Astrocyte (in vitro differentiated cells and primary cell): Measurements from ENCODE around the gene C1D. TPM values are rescaled to one million over a fixed set of nuclear protein-coding genes. Genes with fewer than 3 reads are reported as not detected.
"Not testable (repeated sequence)": the region's sequence is repeated elsewhere in the genome, so short reads cannot be mapped to it uniquely, and the experiment has no call there.

Experiments
- DNase-seq: peaks from one replicate; pipeline ENCODE4 v3.0.0-alpha.2; 2010; ENCODE audit warnings: low read depth
- FAIRE-seq: peaks from 2 replicates; lab custom pipeline; 2011; peaks lifted over from hg19 to GRCh38; lab: Jason Lieb, UNC
- H2AFZ ChIP-seq: 2 replicates; pipeline ENCODE4 v1.6.0; 2012; ENCODE audit warnings: low read depth, low read length, inconsistent platforms
- H3K27ac ChIP-seq: 2 replicates; pipeline ENCODE4 v1.5.1; 2011; ENCODE audit warnings: low read depth, low read length, inconsistent platforms
- H3K27me3 ChIP-seq: 2 replicates; pipeline ENCODE4 v1.6.0; 2011; ENCODE audit warnings: low read length, inconsistent platforms; ENCODE audit not compliant: insufficient read depth
- H3K36me3 ChIP-seq: 2 replicates; pipeline ENCODE4 v1.5.1; 2011; ENCODE audit warnings: low read length, inconsistent platforms; ENCODE audit not compliant: insufficient read depth
- H3K4me1 ChIP-seq: 2 replicates; pipeline ENCODE4 v1.5.1; 2011; ENCODE audit warnings: low read length, inconsistent platforms; ENCODE audit not compliant: insufficient read depth
- H3K4me2 ChIP-seq: 2 replicates; pipeline ENCODE4 v1.6.0; 2012; ENCODE audit warnings: low read length, inconsistent platforms
- H3K4me3 ChIP-seq: 2 replicates; pipeline ENCODE4 v1.5.1; 2011; ENCODE audit warnings: low read depth, mild to moderate bottlenecking, low read length, inconsistent platforms; ENCODE audit not compliant: insufficient read depth
- H3K79me2 ChIP-seq: 2 replicates; pipeline ENCODE4 v1.6.0; 2012; ENCODE audit warnings: mild to moderate bottlenecking, low read length, inconsistent platforms; ENCODE audit not compliant: insufficient read depth
- H3K9ac ChIP-seq: 2 replicates; pipeline ENCODE4 v1.6.0; 2012; ENCODE audit warnings: mild to moderate bottlenecking, low read length, inconsistent platforms
- H3K9me3 ChIP-seq: 2 replicates; pipeline ENCODE4 v1.5.1; 2012; ENCODE audit warnings: low read depth, mild to moderate bottlenecking, low read length, inconsistent platforms; ENCODE audit not compliant: insufficient read depth
- H4K20me1 ChIP-seq: 2 replicates; pipeline ENCODE4 v1.6.0; 2012; ENCODE audit warnings: low read length, inconsistent platforms; ENCODE audit not compliant: insufficient read depth
- H3K27ac Mint-ChIP-seq: one replicate; pipeline ENCODE4 v1.8.0; 2021; ENCODE audit warnings: mild to moderate bottlenecking, mixed read lengths; ENCODE audit not compliant: unreplicated experiment
- H3K27me3 Mint-ChIP-seq: one replicate; pipeline ENCODE4 v1.8.0; 2021; ENCODE audit warnings: low read depth, mixed read lengths; ENCODE audit not compliant: unreplicated experiment
- H3K36me3 Mint-ChIP-seq: one replicate; pipeline ENCODE4 v1.8.0; 2021; ENCODE audit warnings: low read depth, mixed read lengths; ENCODE audit not compliant: unreplicated experiment
- H3K4me1 Mint-ChIP-seq: one replicate; pipeline ENCODE4 v1.8.0; 2021; ENCODE audit warnings: low read depth, mixed read lengths; ENCODE audit not compliant: unreplicated experiment
- H3K4me3 Mint-ChIP-seq: one replicate; pipeline ENCODE4 v1.8.0; 2021; ENCODE audit warnings: mild to moderate bottlenecking, moderate library complexity, mixed read lengths; ENCODE audit not compliant: unreplicated experiment
- H3K9me3 Mint-ChIP-seq: one replicate; pipeline ENCODE4 v1.8.0; 2021; ENCODE audit warnings: mild to moderate bottlenecking, mixed read lengths; ENCODE audit not compliant: unreplicated experiment
- EZH2 ChIP-seq: IDR thresholded peaks from 2 replicates; pipeline ENCODE4 v1.6.1; 2012; ENCODE audit warnings: mild to moderate bottlenecking, low read length, inconsistent platforms; ENCODE audit not compliant: insufficient read depth
- total RNA-seq: library from RNA; stranded (reverse); gene quantifications from 2 replicates; pipeline ENCODE4 v1.2.1, GENCODE V29; 2021
- TF ChIP-seq, protein P1 (sequence below): IDR thresholded peaks from 2 replicates; pipeline ENCODE4 v1.5.1; 2011; ENCODE audit warnings: low read depth, mild to moderate bottlenecking, inconsistent platforms, low read length, moderate library complexity; ENCODE audit not compliant: insufficient read depth

Gene C1D
- total RNA-seq, 1 donor from 2014 or later, result 21.8 TPM

DNA sequence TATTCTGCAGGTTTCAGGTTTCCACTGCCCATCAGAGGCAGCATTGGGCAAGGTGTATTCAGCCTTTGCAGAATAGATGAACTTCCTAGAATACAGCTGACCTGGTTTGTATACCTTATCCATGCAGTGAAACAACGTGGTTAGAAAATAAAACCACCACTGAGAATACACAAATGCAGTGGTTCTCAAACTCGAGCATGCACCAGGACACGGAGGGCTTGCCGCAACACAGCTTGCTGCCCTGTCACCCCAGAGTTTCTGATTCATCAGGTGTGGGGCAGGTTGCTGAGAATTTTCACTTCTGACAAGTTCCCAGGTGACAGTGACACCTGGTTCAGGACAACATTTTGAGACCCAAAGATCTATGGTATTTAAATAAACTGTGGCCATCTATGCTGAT lies 23.4 kb upstream of the C1D start:
- no peak overlapping the region for H3K27ac Mint-ChIP-seq
- Histone ChIP-seq H3K27ac (no peak overlapping the region), H4K20me1 (no peaks in the 10 kb centered on the region), H2AFZ (no peak overlapping the region), H3K79me2 (no peaks in the 10 kb centered on the region), H3K27me3 (no peaks in the 10 kb centered on the region), H3K4me3 (no peak overlapping the region), H3K4me1 (no peaks in the 10 kb centered on the region), H3K4me2 (no peak overlapping the region), H3K9me3 (no peaks in the 10 kb centered on the region), H3K36me3 (no peaks in the 10 kb centered on the region), H3K9ac (no peak overlapping the region)
- H3K4me1 Mint-ChIP-seq, result no peaks in the 10 kb centered on the region
- H3K4me3 Mint-ChIP-seq, result no peak overlapping the region
- H3K27me3 Mint-ChIP-seq, result peaks cover 2% of the 10 kb centered on the region
- no peak for FAIRE-seq
- DNase-seq, result no peak
- no peaks in the 10 kb centered on the region for H3K9me3 Mint-ChIP-seq
- no peaks in the 10 kb centered on the region for H3K36me3 Mint-ChIP-seq
- TF ChIP-seq, protein P1, sequence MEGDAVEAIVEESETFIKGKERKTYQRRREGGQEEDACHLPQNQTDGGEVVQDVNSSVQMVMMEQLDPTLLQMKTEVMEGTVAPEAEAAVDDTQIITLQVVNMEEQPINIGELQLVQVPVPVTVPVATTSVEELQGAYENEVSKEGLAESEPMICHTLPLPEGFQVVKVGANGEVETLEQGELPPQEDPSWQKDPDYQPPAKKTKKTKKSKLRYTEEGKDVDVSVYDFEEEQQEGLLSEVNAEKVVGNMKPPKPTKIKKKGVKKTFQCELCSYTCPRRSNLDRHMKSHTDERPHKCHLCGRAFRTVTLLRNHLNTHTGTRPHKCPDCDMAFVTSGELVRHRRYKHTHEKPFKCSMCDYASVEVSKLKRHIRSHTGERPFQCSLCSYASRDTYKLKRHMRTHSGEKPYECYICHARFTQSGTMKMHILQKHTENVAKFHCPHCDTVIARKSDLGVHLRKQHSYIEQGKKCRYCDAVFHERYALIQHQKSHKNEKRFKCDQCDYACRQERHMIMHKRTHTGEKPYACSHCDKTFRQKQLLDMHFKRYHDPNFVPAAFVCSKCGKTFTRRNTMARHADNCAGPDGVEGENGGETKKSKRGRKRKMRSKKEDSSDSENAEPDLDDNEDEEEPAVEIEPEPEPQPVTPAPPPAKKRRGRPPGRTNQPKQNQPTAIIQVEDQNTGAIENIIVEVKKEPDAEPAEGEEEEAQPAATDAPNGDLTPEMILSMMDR, result no peak
- no peak for TF ChIP-seq EZH2

DNA sequence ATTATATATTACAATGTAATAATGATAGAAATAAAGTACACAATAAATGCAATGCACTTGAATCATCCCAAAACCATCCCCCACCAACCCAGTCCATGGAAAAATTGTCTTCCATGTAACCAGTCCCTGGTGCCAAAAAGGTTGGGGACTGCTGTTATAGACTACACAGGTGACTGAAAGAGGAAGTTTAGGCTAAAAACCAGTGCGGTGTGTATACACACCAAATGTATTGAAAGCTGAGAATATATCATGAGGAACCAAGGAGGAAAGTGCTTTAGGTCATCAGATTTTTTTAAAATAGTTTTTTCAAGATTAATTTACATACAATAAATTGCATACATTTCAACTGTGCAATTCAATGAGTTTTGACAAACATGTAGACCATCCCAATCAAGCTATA lies 20.5 kb upstream of the C1D start:
- H3K9me3 Mint-ChIP-seq, result no peaks in the 10 kb centered on the region
- FAIRE-seq, result no peak

DNA sequence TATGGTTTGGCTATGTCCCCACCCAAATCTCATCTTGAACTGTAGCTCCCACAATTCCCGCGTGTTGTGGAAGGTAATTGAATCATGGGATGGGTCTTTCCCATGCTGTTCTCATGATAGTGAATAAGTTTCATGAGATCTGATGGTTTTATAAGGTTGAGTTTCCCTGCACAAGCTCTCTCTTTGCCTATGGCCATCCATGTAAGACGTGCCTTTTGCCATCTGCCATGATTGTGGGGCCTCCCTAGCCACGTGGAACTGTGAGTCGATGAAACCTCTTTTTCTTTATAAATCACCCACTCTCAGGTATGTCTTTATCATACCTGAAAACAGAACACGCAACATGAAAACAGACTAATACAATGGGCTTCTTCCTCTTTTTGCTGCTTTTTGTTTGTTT lies 11.2 kb upstream of the C1D start:
- Mint-ChIP-seq H3K27me3 (peaks cover 10% of the 10 kb centered on the region), H3K36me3 (no peaks in the 10 kb centered on the region), H3K9me3 (no peaks in the 10 kb centered on the region), H3K4me3 (no peak overlapping the region), H3K4me1 (no peaks in the 10 kb centered on the region), H3K27ac (no peak overlapping the region)
- H3K27me3 ChIP-seq, result peaks cover 5% of the 10 kb centered on the region
- H3K36me3 ChIP-seq, result no peaks in the 10 kb centered on the region
- H3K27ac ChIP-seq, result no peak overlapping the region
- no peaks in the 10 kb centered on the region for H4K20me1 ChIP-seq
- DNase-seq (no peak), FAIRE-seq (no peak)
- no peaks in the 10 kb centered on the region for H3K79me2 ChIP-seq
- H3K4me1 ChIP-seq, result no peaks in the 10 kb centered on the region
- H3K4me3 ChIP-seq, result no peak overlapping the region
- H3K9me3 ChIP-seq, result no peaks in the 10 kb centered on the region
- TF ChIP-seq, protein P1, result no peak
- no peak for TF ChIP-seq EZH2
- H2AFZ ChIP-seq, result no peak overlapping the region
- H3K9ac ChIP-seq, result no peak overlapping the region
- no peak overlapping the region for H3K4me2 ChIP-seq

More for the DNA sequence above, 20.5 kb upstream of the C1D start:
- no peaks in the 10 kb centered on the region for H3K36me3 Mint-ChIP-seq
- DNase-seq, result no peak
- peaks cover 4% of the 10 kb centered on the region for H3K27me3 Mint-ChIP-seq
- H3K4me1 Mint-ChIP-seq, result no peaks in the 10 kb centered on the region
- Histone ChIP-seq H3K9ac (no peak overlapping the region), H3K36me3 (no peaks in the 10 kb centered on the region), H2AFZ (no peak overlapping the region), H3K79me2 (no peaks in the 10 kb centered on the region), H3K4me2 (no peak overlapping the region), H3K27ac (no peak overlapping the region), H3K4me3 (no peak overlapping the region), H4K20me1 (no peaks in the 10 kb centered on the region), H3K27me3 (no peaks in the 10 kb centered on the region), H3K9me3 (no peaks in the 10 kb centered on the region), H3K4me1 (no peaks in the 10 kb centered on the region)
- no peak for TF ChIP-seq EZH2
- TF ChIP-seq, protein P1, result no peak
- H3K4me3 Mint-ChIP-seq, result no peak overlapping the region
- H3K27ac Mint-ChIP-seq, result no peak overlapping the region

DNA sequence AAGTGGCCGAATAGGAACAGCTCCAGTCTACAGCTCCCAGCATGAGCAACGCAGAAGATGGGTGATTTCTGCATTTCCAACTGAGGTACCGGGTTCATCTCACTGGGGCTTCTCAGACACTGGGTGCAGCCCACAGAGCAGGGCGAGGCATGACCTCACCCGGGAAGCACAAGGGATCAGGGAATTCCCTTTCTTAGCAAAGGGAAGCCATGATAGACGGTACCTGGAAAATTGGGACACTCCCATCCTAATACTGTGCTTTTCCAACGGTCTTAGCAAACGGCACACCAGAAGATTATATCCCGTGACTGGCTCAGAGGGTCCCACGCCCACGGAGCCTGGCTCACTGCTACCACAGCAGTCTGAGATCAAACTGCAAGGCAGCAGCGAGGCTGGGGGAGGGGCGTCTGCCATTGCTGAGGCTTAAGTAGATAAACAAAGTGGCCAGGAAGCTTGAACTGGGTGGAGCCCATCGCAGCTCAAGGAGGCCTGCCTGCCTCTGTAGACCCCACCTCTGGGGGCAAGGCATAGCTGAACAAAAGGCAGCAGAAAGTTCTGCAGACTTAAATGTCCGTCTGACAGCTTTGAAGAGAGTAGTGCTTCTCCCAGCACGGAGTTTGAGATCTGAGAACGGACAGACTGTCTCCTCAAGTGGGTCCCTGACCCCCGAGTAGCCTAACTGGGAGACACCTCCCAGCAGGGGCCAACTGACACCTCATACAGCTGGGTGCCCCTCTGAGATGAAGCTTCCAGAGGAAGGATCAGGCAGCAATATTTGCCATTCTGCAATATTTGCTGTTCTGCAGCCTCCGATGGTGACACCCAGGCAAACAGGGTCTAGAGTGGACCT lies 1.2 kb upstream of the C1D start:
- not testable (repeated sequence) for H3K9me3 ChIP-seq, H3K36me3 ChIP-seq, H3K9me3 Mint-ChIP-seq, H3K4me2 ChIP-seq, H3K27ac Mint-ChIP-seq, H3K4me1 ChIP-seq, H3K27me3 Mint-ChIP-seq, H3K4me3 ChIP-seq, H3K9ac ChIP-seq, H3K27me3 ChIP-seq, DNase-seq, H3K36me3 Mint-ChIP-seq, H3K27ac ChIP-seq, FAIRE-seq
- peak overlapping the region; percentile 28 for H2AFZ ChIP-seq
- H4K20me1 ChIP-seq, result peaks cover 12% of the 10 kb centered on the region
- Mint-ChIP-seq H3K4me3 (peak overlapping the region; percentile 98), H3K4me1 (peaks cover 11% of the 10 kb centered on the region)
- H3K79me2 ChIP-seq, result peaks cover 38% of the 10 kb centered on the region
